Activated T-cell treated with anti-CD3 and anti-CD28 coated beads, Interleukin-2, amount 50 U/mL, for 72 hours (primary cell): ENCODE results near the gene PRRT2. TPM values are rescaled to one million over a fixed set of nuclear protein-coding genes. Genes with fewer than 3 reads are reported as not detected.

ENCODE experiments used
- ATAC-seq, 2 donors: fragments of 150-1000 bp; cut with Tn5 transposase; replicated peaks in 1 of 2; 2 replicates each; pipeline ENCODE4 v1.10.0; 2021; ENCODE audit warnings: moderate library complexity in 2 of 2, mild to moderate bottlenecking in 1 of 2
- DNase-seq, 2 donors: peaks; one replicate each; pipeline ENCODE4 v3.0.0; 2021 to 2022; ENCODE audit warnings: mixed read lengths in 1 of 2
- H3K27ac Mint-ChIP-seq: one replicate; pipeline ENCODE4 v1.8.0; 2022; ENCODE audit warnings: mild to moderate bottlenecking, moderate library complexity, mixed read lengths
- H3K27me3 Mint-ChIP-seq: one replicate; pipeline ENCODE4 v1.8.0; 2022; ENCODE audit warnings: low read depth, mixed read lengths
- H3K36me3 Mint-ChIP-seq, 2 donors: one replicate each; pipeline ENCODE4 v1.8.0; 2022; ENCODE audit warnings: mixed read lengths in 2 of 2, mild to moderate bottlenecking in 1 of 2; ENCODE audit not compliant: insufficient read depth in 2 of 2
- H3K4me1 Mint-ChIP-seq: one replicate; pipeline ENCODE4 v1.8.0; 2022; ENCODE audit warnings: low read depth, mixed read lengths
- H3K4me3 Mint-ChIP-seq, 2 donors: one replicate each; pipeline ENCODE4 v1.8.0; 2022; ENCODE audit warnings: mild to moderate bottlenecking in 2 of 2, mixed read lengths in 2 of 2, moderate library complexity in 2 of 2
- H3K9me3 Mint-ChIP-seq, 2 donors: one replicate each; pipeline ENCODE4 v1.8.0; 2022; ENCODE audit warnings: mixed read lengths in 2 of 2
- total RNA-seq, 2 donors: library from RNA; stranded (reverse); gene quantifications; one replicate each; pipeline ENCODE4 v1.2.3, GENCODE V29; 2022

PRRT2 gene
- total RNA-seq, 2 donors from 2014 or later: 2.4 to 2.8 TPM

DNA sequence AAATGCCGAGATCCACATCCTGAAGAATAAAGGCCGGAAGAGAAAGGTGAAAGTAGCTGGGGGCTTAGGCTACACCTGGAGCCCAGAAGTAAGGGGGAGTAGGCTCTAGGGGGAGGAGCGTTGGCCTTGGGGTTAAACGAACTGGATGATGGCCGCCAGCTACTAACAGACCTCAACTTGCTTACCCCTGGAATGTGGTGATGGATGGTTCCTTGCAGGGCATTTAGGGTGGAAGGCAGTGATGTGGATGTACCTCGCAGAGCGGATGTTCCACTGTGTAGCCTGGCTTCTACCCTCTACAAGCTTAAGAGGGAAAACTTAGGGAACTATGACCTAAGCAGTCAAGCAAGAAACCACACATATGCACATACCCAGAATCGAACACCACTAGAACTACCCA is 8.0 kb upstream of the PRRT2 start:
- Mint-ChIP-seq H3K36me3 (peaks cover 11 to 25% of the 10 kb centered on the region in 2 donors), H3K27ac (peak overlapping the region; percentile 100), H3K27me3 (no peaks in the 10 kb centered on the region), H3K4me1 (peaks cover 32% of the 10 kb centered on the region), H3K4me3 (peak overlapping the region; percentile 97 to 99), H3K9me3 (no peaks in the 10 kb centered on the region)
- no peak for ATAC-seq
- no peak for DNase-seq

DNA sequence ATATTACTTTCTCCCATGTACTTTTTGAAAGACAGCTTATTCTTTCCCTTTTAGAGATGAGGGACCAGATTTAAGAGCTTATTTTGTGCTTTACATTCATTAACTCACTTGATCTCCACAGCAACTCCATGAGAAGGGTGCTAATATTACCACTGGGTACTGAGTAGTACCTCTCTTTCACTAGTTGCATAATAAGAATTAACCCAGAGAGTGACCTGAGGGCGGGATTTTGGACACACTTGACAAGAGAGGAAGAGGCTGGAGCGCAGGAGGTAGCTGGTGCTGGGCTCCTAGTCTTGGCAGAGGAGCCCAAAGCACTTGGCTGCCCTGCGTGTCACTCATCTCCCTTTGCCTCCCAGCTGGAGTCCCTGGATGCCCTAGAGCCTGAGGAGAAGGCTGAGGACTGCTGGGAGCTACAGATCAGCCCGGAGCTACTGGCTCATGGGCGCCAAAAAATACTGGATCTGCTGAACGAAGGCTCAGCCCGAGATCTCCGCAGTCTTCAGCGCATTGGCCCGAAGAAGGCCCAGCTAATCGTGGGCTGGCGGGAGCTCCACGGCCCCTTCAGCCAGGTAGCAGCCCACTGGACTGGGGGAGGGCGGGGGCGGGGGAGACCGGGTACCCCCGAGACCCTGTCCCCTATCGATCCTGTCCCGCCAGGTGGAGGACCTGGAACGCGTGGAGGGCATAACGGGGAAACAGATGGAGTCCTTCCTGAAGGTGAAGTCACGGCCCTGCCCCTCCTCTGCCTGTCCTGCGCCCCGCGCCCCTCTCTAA is 7.3 kb upstream of the PRRT2 start:
- no peaks in the 10 kb centered on the region for H3K9me3 Mint-ChIP-seq
- no peaks in the 10 kb centered on the region for H3K27me3 Mint-ChIP-seq
- H3K4me1 Mint-ChIP-seq: peaks cover 35% of the 10 kb centered on the region
- peaks cover 11 to 25% of the 10 kb centered on the region in 2 donors for H3K36me3 Mint-ChIP-seq
- peak overlapping the region; percentile 97 to 99 for H3K4me3 Mint-ChIP-seq
- peak overlapping the region; percentile 100 for H3K27ac Mint-ChIP-seq
- ATAC-seq (no peak), DNase-seq (peak in 1 of 2 donors; percentile 15)

GRCh38 chr16:29805232-29806098 is 6.5 kb upstream of the PRRT2 start:
- Mint-ChIP-seq H3K27me3 (no peaks in the 10 kb centered on the region), H3K4me3 (peak overlapping the region; percentile 97 to 99), H3K27ac (peak overlapping the region; percentile 99), H3K4me1 (peaks cover 43% of the 10 kb centered on the region), H3K9me3 (no peaks in the 10 kb centered on the region), H3K36me3 (peaks cover 13 to 30% of the 10 kb centered on the region in 2 donors)
- DNase-seq (peak; percentile 98), ATAC-seq (peak; percentile 64 to 70)

GRCh38 chr16:29806099-29806579 is 5.9 kb upstream of the PRRT2 start, which contains the start of gene MAZ:
Gene MAZ, plus strand, starts transcription at chr16:29806529. Its CDS starts 173 bp downstream, at chr16:29806702.
- H3K27me3 Mint-ChIP-seq: no peaks in the 10 kb centered on the region
- peaks cover 13 to 32% of the 10 kb centered on the region in 2 donors for H3K36me3 Mint-ChIP-seq
- ATAC-seq (peak in 1 of 2 donors; percentile 0), DNase-seq (peak; percentile 78 to 81)
- H3K4me1 Mint-ChIP-seq: peaks cover 50% of the 10 kb centered on the region
- peak within 1 kb of the TSS; percentile 99 for H3K27ac Mint-ChIP-seq
- H3K9me3 Mint-ChIP-seq: no peaks in the 10 kb centered on the region
- H3K4me3 Mint-ChIP-seq: peak within 1 kb of the TSS; percentile 97 to 99

DNA sequence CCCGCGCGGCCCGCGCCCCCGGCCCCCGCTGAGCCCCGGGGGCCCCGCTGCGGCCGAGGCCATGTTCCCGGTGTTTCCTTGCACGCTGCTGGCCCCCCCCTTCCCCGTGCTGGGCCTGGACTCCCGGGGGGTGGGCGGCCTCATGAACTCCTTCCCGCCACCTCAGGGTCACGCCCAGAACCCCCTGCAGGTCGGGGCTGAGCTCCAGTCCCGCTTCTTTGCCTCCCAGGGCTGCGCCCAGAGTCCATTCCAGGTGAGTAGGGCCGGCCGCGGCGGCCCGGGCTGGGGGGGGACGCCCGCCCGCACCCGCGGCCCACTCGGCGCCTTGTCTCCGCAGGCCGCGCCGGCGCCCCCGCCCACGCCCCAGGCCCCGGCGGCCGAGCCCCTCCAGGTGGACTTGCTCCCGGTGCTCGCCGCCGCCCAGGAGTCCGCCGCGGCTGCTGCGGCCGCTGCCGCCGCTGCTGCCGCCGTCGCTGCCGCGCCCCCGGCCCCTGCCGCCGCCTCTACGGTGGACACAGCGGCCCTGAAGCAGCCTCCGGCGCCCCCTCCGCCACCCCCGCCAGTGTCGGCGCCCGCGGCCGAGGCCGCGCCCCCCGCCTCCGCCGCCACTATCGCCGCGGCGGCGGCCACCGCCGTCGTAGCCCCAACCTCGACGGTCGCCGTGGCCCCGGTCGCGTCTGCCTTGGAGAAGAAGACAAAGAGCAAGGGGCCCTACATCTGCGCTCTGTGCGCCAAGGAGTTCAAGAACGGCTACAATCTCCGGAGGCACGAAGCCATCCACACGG is 5.2 kb upstream of the PRRT2 start:
- Mint-ChIP-seq H3K4me3 (peak overlapping the region; percentile 87 to 95), H3K4me1 (peaks cover 57% of the 10 kb centered on the region)

DNA sequence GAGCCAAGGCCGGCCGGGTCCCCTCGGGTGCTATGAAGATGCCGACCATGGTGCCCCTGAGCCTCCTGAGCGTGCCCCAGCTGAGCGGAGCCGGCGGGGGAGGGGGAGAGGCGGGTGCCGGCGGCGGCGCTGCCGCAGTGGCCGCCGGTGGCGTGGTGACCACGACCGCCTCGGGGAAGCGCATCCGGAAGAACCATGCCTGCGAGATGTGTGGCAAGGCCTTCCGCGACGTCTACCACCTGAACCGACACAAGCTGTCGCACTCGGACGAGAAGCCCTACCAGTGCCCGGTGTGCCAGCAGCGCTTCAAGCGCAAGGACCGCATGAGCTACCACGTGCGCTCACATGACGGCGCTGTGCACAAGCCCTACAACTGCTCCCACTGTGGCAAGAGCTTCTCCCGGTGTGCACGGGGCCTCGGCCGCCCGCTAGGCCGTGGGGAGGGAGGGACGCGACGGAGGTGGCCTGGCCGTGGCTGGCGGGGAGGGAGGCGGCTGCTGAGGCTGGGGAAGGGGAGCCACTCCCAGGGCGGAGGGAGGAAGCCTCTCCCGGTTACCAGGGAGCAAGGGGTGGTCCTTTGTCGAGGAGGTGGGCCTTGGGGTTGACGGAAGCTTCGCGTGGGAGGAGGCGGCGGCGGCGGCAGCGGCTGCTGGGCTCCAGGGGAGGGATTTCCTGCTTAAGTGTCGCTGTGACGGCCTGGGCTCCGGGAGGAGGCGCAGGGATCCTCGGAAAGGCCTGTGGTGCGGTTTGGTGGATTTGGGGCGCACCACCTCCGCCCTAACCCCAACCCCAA is 4.4 kb upstream of the PRRT2 start:
- H3K27me3 Mint-ChIP-seq: no peaks in the 10 kb centered on the region
- no peaks in the 10 kb centered on the region for H3K9me3 Mint-ChIP-seq
- ATAC-seq (peak; percentile 51 to 58), DNase-seq (peak; percentile 84 to 92)
- peaks cover 65% of the 10 kb centered on the region for H3K4me1 Mint-ChIP-seq
- H3K27ac Mint-ChIP-seq: peak overlapping the region; percentile 91
- H3K36me3 Mint-ChIP-seq: peaks cover 13 to 26% of the 10 kb centered on the region in 2 donors
- H3K4me3 Mint-ChIP-seq: peak overlapping the region; percentile 87 to 95

More for the DNA sequence above, 5.2 kb upstream of the PRRT2 start:
- H3K9me3 Mint-ChIP-seq: no peaks in the 10 kb centered on the region
- no peak overlapping the region for H3K27ac Mint-ChIP-seq
- peaks cover 13 to 26% of the 10 kb centered on the region in 2 donors for H3K36me3 Mint-ChIP-seq
- H3K27me3 Mint-ChIP-seq: no peaks in the 10 kb centered on the region
- DNase-seq: peak; percentile 64 to 74
- ATAC-seq: peak in 1 of 2 donors; percentile 3

DNA sequence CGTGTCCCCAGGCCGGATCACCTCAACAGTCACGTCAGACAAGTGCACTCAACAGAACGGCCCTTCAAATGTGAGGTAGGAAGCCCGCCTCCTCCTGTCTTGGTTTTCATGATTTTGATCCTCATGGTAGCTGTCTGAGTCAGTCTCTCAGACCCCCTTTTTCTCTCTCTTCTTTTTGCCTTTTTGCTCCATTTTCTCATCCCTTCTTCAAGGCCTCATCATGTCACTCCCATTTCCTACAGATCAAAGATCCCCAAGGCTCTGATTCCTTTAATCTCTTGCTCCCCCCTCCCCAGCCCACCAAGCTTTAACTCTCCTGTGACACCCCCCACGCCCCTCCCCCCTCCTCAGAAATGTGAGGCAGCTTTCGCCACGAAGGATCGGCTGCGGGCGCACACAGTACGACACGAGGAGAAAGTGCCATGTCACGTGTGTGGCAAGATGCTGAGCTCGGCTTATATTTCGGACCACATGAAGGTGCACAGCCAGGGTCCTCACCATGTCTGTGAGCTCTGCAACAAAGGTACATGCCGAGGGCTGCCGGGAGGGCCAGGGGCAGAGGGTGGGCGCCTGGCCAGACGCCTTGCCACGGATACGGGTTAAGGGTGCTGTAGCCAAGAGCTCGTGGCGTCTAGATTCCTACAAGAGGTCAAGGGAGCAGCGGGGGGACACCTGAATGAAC is 3.6 kb upstream of the PRRT2 start:
- peaks cover 13 to 25% of the 10 kb centered on the region in 2 donors for H3K36me3 Mint-ChIP-seq
- peaks cover 69% of the 10 kb centered on the region for H3K4me1 Mint-ChIP-seq
- H3K9me3 Mint-ChIP-seq: no peaks in the 10 kb centered on the region
- no peaks in the 10 kb centered on the region for H3K27me3 Mint-ChIP-seq
- H3K27ac Mint-ChIP-seq: peak overlapping the region; percentile 91
- ATAC-seq: peak; percentile 6 to 16
- DNase-seq: peak; percentile 32 to 37
- H3K4me3 Mint-ChIP-seq: peak overlapping the region; percentile 87 to 95

- DNase-seq (peak in 1 of 2 donors; percentile 11), ATAC-seq (no peak)
- Mint-ChIP-seq H3K4me3 (peak overlapping the region; percentile 87 to 95), H3K27me3 (no peaks in the 10 kb centered on the region), H3K9me3 (no peaks in the 10 kb centered on the region), H3K36me3 (peaks cover 13 to 19% of the 10 kb centered on the region in 2 donors), H3K4me1 (peaks cover 68% of the 10 kb centered on the region), H3K27ac (peak overlapping the region; percentile 39)
These were observed 2.8 kb upstream of the PRRT2 start for GRCh38 chr16:29809031-29809747.

DNA sequence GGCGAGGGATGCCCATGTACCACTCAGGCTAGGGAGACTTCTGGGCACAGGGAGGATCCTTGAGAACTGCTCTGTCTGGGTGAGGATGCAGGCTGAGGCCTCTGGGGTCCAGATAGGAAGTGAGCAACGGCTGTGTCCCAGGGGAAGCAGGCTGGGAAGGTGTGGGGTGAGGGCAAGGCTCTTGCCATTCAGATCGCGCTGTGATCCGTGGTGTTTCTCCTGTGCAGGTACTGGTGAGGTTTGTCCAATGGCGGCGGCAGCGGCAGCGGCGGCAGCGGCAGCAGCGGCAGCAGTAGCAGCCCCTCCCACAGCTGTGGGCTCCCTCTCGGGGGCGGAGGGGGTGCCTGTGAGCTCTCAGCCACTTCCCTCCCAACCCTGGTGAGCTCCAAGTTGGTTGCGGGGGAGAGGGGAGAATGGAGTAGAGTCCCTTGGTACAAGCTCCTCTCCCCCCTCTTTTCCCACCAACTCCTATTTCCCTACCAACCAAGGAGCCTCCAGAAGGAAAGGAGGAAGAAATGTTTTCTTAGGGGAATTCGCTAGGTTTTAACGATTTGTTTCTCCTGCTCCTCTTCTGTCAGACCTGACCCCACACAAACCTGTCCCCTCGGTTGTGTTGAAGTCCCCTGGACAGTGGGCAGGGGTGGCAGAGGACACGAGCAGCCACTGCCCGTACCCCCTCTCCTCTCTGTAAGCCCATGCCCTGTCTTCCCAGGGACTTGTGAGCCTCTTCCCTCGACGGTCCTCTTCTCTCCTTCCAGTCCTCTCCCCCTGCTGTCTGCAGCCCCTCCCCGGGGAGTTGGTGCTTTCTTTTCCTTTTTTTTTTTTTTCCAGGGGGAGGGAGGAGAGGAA is 1.9 kb upstream of the PRRT2 start:
- DNase-seq: peak; percentile 50 to 53
- H3K4me1 Mint-ChIP-seq: peaks cover 71% of the 10 kb centered on the region

DNA sequence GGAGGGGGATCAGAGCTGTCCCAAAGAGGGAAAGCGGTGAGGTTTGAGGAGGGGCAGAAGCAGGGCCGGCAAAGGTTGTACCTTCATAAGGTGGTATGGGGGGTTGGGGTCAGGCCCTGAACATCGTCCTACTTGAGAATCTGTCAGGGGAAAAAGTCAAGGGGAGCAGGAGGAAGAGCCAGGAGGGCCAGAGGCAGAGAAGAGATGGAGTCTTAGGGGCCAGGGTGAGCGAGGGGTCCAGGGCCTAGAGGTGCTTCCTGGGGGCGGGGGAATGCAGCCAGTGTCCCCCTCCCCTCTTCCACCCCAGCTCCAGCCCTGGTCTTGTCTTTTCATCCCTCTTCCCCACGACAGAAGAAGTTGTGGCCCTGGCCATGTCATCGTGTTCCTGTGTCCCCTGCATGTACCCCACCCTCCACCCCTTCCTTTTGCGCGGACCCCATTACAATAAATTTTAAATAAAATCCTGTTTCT is 1.3 kb upstream of the PRRT2 start:
- H3K27ac Mint-ChIP-seq: peak overlapping the region; percentile 16
- peak overlapping the region; percentile 86 to 95 for H3K4me3 Mint-ChIP-seq
- DNase-seq (no peak), ATAC-seq (no peak)
- no peaks in the 10 kb centered on the region for H3K27me3 Mint-ChIP-seq
- peaks cover 7 to 13% of the 10 kb centered on the region in 2 donors for H3K36me3 Mint-ChIP-seq
- peaks cover 73% of the 10 kb centered on the region for H3K4me1 Mint-ChIP-seq
- no peaks in the 10 kb centered on the region for H3K9me3 Mint-ChIP-seq

More for the DNA sequence above, 1.9 kb upstream of the PRRT2 start:
- no peak for ATAC-seq
- H3K9me3 Mint-ChIP-seq: no peaks in the 10 kb centered on the region
- H3K27me3 Mint-ChIP-seq: no peaks in the 10 kb centered on the region
- peak overlapping the region; percentile 19 for H3K27ac Mint-ChIP-seq
- H3K36me3 Mint-ChIP-seq: peaks cover 10 to 15% of the 10 kb centered on the region in 2 donors
- H3K4me3 Mint-ChIP-seq: peak overlapping the region; percentile 86 to 95
